Left forelimb (tissue), 1 donor: ENCODE data around the gene TOP1.
"Not testable (repeated sequence)": the region's sequence is repeated elsewhere in the genome, so short reads cannot be mapped to it uniquely, and the experiment has no call there.

ENCODE experiments used
- DNase-seq: peaks from one replicate; pipeline ENCODE4 v3.0.0-alpha.2; 2018; ENCODE audit warnings: low spot score

The TOP1 gene

DNA sequence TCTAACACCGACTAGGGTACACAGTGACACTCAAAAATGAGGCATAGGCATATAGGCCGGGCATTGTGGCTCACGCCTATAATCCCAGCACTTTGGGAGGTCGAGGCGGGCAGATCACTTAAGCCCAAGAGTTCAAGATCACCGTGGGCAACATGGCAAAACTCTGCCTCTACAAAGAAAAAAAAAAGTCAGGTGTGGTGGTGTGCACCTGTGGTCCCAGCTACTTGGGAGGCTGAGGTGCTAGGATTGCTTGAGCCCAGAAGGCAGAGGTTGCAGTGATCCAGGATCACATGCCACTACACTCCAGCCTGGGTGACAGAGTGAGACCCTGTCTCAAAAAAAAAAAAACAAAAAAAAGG is 24.7 kb upstream of the TOP1 start:
- not testable (repeated sequence) for DNase-seq

DNA sequence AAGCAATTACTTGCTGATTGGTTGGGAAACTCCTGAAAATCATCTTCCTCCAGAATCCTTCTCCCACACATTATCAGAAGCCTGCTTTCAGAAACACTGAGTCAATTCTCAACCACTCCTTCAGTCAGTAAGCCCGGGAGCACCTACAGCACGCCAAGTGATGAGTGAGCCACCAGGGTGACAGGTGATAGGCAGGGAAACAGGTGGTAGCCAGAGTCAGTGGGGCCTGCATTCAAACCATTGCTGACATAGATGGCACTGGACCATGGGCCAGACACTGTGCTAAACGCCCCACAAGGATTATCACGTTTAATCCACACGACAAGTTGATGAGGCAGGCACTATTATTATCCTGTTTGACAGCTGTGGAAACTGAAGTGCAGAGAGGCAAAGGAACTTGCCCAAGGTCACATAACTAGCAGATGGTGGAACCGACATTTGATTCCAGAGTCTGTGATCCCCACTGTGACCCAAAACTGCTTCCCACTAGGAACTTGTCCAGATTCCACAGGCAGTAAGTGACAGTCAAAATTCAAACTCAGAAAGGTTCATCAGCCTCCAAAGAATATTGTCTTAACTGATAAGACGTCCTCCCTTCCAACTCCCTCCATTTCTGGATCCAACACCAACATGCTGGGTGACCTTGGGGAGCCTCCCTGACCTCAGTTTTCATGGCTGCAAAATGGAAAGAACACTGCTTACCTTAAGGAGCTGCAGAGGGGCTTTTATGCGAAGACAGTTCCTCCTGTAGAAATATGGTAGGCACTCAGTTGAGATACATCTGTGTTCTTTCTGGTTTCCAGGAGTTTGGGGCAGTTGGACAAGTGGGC is 23.9 kb upstream of the TOP1 start:
- DNase-seq = no peak

DNA sequence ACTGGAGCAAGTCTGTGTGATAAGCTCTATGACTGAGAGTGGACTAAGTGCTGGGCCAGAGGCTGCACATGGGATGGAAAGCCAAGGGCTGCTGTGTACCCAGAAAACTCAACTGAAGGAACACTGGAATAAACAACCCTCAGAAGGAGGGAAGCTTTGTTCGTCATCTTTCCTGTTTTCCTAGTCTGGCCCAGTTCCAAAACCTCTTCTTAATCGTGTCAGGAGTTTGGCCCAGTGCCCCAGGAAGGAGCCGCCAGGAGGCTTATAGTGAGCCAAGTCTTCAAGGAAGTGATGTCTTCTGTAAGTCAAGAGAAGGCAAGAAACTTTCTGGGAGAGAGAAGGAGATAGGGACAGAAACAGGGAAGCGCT is 23.3 kb upstream of the TOP1 start:
- DNase-seq = peak; percentile 72

DNA sequence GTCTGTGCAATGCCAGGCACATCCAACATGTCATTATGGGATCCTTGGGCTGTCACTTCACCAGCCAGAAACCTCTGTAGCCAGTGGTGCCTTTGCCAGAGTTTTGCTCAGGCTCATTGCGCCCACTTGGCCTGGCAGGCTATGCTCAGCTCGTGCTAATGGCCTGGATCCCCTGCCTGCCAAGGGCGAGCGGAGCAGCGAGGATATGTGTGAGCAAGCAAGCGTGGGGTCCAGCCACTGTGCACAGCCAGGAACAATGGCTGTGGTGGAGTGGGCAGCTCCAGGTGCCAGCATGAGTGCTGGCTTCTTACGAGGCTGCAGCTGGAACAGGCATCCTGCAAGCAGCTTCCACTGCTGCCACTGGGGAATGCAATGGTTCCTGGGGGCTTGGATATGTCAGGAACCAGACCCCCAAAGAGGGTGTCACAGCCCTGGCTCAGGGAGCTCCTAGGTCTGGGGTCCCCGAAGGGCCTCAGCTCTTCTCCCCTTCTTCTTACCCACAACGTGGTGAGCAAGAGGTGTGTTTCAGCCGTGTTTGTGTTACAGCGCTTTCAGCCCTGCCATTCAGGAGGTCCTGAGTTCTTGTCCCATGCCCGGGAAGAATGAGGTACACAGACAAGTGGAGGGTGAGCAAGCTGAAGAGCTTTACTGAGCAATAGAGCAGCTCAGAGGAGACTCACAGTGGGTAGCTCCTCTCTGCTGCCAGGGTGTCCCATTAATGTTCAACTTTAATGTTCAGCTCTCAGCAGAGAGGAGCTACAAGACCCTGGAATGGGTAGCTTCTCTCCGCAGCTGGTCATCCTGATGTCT is 22.3 kb upstream of the TOP1 start:
- DNase-seq = no peak

DNA sequence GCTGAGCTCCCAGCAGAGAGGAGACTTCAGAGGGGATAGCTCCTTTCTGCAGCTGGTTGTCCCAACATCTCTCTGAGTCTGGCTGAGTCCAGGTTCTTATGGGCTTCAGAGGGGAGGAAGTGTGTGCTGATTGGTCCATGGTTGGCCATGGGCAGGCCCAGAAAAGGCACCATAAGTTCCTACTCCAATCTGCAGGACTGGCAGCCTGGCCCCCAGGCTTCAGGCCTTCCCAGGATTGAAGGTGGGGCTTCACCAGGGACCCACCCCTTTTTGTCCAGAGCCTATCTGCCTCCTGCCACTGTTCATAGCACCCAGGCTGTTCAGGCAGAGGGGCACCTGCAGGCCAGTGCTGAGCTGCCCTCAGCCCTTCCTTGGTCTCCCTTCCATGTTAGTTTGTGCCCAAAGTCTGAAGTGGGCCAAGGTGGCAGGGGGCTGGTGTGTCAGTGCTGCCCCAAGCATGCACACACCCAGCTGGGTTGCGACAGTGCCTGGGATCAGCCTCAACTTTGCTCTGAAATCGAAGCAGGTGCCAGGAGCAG is 21.6 kb upstream of the TOP1 start:
- DNase-seq = no peak

DNA sequence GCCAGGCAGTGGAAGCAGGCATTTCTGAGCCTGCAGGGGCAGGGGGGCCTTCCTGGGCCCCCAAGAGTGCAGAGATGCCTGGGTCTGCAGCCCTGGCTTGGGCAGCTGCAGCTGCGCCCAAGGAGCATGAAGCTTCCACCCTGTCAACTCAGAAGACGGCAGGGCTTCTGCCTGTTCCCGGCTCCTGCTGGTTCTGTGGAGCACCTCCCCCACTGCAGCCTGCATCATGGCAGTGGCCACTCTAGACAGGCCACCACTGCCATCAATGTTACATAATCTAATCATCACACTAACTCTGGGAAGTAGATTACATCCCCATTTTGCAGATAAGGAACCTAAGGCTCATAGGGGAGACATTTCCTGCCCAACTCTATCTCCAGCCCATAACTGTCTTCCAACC is 21.1 kb upstream of the TOP1 start:
- no peak for DNase-seq

DNA sequence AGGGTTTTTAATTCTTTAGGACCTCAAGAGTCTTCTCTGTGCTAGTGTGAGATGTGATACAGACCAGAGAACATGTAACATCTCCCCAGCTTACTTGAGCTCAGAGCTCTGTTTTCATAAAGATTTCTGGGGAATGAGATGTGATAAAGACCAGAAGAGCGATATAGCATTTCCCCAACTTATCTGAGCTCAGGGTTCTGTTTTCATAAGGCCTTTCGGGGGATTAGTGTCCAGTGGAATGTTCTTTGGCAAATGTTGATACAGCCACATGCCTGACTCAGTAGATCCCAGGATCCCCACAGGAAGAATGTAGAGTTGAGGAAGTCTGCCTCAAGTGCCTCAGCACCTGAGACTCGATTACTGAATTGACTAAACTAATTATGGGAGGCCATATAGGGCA is 18.7 kb upstream of the TOP1 start:
- no peak for DNase-seq

DNA sequence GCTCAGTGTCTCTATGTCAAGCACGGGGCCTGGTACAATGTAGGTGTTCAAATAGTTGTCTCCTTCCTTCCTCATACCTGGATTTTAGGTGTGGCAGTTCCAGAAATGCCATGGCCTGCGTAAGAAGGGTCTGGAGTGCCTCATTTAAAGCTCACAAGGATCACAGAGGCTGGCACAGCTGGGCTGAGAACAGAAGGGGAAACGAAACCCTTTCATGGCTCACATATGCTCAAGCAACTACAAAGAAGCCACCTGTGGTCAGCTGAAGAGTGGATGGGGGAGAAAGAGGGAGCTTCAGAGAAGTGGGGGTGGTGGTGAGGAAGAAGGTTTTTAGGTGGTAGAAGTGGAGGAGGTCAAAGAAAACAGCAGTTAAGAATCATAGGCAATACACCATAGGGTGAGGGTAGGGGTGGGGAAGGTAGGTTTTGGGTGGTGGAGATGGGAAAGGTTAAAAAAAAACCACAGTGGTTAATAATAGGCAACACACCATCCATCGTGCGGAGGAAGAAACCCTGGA is 17.0 kb upstream of the TOP1 start:
- DNase-seq = no peak

DNA sequence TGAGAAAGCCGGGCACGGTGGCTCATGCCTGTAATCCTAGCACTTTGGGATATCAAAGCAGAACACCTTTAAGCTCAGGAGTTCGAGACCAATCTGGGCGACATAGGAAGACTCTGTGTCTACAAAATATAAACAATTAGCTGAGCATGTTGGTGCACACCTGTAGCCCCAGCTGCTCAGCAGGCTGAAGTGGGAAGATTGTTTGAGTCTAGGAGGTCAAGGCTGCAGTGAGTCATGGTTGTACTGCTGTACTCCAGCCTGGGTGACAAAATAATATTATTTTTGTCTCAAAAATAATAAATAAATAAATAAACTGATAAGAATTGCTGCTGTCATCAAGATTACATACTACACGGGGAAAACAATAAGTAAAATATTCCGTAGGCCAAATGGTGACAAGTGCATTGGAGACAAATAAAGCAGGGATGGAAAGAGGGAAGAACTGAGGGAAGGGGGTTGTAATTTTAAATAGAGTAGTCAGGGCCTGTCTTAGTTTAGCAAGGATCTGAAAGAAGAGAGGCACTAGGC is 14.0 kb upstream of the TOP1 start:
- no peak for DNase-seq

DNA sequence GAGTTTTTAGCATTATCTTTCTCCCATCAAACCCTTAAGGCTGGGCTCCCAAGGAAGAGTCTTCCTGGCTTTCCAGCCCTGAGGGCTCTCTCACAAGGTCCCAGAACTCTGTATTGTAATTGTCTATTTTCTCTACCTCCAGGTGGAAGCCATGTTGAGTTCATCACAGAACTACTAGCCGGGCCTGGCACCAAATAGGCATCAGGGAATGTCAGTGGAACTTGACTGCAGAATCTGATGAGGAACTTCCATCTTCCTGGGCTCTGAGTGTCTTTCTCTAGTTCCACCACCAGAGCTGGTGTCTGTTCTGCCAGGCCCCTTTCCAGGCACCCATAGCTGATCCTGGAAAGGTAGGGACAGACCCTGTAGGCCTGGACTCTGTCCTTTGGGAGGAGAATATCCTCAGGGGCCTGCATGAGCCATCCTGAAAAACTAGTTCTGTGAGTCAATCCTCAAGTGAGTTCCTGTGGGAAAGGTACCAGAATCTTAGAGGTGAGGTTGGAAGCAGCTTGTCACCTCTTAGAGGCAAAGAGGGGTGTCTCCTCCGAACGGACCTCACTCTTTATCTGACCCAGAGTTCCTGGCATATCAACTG is 11.1 kb upstream of the TOP1 start:
- no peak for DNase-seq

DNA sequence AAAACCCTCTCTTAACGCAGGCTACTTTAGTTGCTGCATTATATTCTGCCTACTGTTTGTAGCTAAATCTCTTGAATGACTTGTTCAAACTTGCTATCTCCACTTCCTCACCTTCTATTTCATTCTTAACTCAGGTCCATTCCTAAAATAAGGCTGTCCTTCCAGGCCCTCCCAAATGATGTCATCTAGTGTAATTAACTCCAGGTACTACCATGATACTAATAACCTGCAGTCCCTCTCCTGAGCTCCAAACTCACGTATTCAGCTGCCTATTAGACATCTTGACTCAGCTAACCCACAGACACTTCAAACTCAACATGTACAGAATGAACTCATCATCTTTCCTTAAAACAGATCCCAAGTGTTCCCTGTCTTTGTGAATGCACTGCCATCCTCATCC is 10.5 kb upstream of the TOP1 start:
- no peak for DNase-seq

DNA sequence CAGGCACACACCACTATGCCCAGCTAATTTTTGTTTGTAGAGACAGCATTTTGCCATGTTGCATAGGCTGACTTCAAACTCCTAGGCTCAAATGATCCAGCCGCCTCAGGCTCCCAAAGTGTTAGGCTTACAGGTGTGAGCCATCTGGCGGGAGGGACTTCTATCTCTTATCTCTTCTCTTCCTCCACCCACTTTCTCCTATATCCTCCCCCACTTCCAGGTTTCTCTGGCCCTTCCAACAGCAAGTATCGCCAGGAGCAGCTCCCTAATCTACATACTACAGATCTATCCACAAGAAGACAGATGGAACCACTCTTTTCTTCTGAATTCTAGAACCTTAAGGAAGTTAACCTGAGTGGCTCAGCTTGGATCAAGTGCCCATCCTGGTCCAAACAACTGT is 5.1 kb upstream of the TOP1 start:
- no peak for DNase-seq

DNA sequence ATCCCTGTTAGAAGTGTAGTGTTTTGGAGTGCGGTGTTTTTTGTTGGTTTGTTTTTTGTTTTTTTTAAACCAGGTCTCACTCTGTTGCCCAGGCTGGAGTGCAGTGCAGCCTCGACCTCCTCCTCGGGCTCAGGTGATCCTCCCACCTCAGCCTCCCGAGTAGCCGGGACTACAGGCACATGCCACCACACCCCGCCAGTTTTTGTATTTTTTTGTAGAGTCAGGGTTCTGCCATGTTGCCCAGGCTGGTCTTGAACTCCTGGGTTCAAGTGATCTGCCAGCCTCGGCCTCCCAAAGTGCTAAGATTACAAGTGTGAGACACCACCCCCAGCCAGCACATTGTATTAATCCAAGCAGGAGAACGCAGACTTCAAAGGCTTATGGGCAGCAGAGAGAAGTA is 1.3 kb upstream of the TOP1 start:
- no peak for DNase-seq

DNA sequence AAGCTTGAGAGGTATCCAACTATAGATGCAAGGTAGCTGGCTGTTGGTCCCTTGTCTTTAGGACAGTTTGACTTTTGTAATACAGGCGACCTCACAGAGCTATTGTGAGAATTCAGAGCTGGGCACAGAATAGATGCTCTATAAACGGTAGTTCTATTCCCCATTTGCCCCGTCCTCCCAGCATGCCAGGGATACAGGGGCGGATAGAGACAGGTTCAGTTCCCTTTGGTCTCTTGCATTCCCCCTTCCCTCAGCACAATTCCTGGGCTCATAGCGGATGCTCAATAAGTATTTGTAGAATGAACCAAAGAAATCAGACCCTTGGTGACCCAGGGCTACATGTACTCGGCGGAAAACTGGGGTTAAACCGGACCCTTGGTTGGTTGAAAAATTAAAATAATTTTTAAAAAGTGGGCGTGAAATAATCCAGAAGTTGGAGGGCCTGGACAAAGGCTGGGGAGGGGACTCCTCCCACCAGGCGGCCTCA is 707 bp upstream of the TOP1 start:
- no peak for DNase-seq

DNA sequence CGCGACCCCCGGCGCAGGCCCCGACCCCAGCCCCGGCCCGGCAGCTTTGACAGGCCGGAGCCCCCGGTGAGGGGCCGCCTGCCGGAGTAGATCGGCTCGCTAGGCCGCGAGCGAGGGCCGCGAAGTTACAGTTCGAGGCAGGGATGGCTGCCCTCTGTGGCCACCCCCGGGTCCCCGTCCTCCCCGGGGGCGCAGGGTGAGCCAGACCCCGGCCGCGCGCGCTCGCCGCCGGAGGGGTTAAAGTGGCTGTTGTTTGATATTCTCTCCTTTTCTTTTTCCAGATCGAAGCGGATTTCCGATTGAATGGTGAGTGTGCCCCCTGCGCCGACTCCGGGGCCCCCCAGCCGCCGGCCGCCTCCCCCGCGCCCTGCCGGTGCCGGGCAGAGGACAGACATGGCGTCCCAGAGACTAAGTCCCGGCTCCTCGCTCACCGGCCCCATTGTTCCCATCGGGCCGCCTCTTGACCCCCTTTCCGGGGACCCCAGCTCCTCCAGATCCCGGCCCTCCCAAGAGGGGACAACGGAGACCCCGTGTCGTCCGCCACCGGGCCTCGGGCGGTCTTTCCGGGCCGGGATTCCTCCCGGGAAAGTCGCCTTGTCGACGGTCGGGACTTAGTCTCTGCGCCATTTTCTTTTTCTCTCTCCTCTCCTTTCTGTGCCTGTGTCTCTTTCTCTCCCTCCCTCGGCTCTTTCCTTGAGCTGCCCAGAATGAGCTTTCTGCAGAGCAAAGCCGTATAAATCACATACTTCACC is 704 bp downstream of the TOP1 start:
- peak; percentile 79 for DNase-seq

DNA sequence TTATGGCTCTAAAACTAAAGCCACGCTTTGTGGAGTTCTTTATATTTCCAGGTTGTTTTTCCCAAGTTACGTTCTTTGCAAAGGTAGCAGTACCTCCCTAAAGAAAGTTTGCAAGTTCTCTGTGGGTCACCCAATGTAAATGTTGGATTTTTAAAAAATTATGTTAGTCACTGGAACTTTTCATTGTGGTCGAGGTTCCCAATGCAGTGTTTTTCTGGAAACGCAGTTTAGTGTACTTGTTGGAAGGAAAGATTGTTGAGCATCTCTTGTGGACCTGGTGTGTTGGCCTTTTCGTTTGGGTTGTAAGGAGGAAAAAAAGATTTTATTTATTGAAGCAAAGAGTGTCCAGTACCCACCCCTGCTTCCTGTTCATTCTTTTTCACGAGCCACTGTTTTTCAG is 1.4 kb downstream of the TOP1 start:
- DNase-seq = no peak

DNA sequence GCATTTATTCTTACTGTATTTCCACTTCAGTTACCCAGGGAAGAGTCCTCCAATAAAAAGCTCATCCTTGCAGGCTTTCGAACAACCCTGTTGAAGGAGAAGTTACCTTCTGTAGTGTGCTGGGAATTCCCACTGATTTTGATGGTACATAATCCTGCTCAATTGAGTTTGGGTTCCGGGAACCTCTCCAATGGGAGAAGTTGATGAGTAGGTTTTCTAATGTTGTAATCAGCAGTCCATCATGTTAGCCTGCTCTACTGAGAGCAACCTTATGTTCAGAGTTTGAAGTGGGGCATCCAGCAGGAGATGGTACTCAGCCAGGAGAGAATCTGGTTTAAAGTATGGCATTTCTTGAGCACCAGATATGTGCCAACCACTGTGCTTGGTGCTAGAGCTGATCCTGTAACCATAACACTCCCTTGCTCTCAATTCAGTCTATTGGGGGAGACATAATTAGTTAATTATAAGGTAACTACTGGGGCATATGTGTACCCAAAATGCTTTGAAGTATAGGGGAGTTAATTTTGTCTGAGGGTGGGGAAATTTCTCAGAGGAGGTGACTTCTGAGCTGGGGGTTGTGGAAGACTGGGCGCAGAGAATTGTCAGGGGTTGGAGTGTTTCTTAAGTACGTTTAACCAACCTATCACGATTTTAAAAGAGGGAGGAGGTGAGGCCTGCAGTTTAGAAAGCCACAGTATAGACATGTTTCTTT is 2.1 kb downstream of the TOP1 start:
- no peak for DNase-seq

DNA sequence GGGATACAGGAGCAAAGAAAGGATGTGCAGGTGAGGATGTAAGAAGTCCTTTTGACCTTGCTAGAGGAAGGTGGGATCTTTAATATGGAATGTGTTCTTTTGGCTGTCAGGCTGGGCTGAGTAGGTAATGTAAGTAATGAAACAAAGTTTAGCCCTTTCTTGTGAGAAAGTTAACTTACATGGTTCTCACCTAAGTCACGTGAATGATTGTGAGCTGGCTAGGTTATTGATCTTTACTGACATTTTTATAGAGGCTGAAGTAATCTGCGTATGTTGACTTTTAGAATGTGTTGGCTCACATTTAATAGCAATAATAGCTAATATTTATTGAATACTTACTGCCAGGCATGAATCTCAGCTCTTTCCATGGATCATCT is 2.6 kb downstream of the TOP1 start:
- DNase-seq = no peak

DNA sequence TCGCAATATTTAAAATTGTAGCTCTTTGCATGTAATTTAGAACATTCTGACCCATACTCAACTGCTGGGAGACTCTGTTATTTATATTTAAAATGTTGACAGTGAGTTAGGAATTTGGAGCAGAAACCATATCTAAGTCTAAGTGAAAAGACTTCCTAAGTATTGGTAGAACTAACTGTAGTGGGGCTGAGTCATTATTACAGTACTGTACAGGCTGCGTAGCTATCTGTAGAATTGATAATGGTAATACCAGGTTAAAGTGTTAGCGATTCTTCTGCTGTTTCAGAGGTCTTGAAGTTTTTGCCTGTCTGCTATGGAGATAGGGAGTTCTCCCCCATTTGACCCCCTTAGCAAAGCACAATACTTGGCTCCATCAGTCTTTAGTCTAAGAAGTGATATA is 3.6 kb downstream of the TOP1 start:
- no peak for DNase-seq

DNA sequence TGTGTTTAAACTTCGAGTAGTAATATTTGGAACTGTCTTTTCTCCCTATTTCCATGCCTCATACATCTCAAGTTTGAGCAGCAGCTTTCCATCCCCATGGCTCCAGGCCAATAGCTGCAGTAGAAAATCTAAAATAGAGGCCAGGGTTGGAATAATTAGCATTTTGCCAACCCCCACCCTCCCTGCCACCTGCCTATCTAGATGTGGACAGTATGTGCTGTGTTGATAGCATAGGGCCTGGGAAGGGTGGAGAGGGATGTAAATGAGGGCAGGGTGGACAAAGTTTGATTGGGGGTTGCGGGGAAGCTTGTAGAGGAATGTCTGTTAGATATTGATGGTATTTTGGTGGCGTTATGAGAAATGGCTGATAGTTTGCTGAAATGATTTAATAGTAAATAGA is 5.6 kb downstream of the TOP1 start:
- DNase-seq = no peak

DNA sequence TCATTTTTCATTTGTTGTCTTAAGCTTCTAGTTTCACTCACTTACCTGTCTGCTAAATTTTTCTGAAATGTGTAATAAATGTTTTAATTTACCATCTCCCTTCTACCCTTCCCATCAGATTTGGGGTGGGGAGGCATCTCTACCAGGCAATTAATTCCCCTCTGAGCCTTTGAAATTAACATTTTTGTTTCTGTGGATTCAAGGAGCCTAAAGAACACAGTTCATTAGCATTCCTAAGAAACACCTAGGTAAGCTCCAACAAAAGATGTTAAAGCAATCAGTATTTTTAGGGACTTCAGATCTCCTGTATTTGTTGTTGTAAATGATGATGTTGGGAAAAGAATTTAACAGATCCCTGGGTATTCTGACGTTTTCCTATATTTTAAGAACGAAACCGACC is 6.6 kb downstream of the TOP1 start:
- DNase-seq = no peak
